MM.1S (cell line): ENCODE measurements around the gene BMAL1.

Experiments used
- EZH2phosphoT487 ChIP-seq: fragments of 300-600 bp; sonication (generic); IDR thresholded peaks from 2 replicates; pipeline ENCODE4 v1.6.1; 2018; ENCODE audit warnings: antibody characterized with exemption, low read length
- TF ChIP-seq, protein P1 (sequence below): fragments of 300-600 bp; sonication (generic); IDR thresholded peaks from 2 replicates; pipeline ENCODE4 v1.5.1; 2016; ENCODE audit warnings: antibody characterized with exemption, low read length, mixed read lengths

DNA sequence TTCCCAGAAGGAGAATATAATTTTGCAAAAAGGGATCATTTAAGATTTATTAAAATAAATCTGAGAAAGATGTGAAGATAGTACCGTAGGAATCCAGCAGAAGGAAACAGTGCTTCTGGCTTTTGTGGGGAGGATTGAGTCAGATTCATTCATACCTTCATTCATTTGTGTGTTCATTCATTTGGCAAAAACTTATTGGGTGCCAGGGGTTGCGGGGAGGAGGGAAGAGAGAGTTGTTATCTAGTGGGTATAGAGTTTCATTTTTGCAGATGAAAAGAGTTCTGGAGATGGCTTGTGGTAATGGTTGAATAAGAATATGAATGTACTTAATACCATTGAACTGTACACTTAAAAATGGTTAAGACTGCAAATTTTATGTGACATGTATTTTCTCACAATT, 31.1 kb downstream of the BMAL1 start:
- TF ChIP-seq, protein P1, sequence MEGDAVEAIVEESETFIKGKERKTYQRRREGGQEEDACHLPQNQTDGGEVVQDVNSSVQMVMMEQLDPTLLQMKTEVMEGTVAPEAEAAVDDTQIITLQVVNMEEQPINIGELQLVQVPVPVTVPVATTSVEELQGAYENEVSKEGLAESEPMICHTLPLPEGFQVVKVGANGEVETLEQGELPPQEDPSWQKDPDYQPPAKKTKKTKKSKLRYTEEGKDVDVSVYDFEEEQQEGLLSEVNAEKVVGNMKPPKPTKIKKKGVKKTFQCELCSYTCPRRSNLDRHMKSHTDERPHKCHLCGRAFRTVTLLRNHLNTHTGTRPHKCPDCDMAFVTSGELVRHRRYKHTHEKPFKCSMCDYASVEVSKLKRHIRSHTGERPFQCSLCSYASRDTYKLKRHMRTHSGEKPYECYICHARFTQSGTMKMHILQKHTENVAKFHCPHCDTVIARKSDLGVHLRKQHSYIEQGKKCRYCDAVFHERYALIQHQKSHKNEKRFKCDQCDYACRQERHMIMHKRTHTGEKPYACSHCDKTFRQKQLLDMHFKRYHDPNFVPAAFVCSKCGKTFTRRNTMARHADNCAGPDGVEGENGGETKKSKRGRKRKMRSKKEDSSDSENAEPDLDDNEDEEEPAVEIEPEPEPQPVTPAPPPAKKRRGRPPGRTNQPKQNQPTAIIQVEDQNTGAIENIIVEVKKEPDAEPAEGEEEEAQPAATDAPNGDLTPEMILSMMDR = no peak
- no peak for TF ChIP-seq EZH2phosphoT487
